Measurements from ENCODE around the gene PLSCR1.

- no peak for TF ChIP-seq POLR2A (IDR thresholded peaks at IDR 0.05; ENCODE audit: low read depth)
- no peak for TF ChIP-seq CTCF (IDR thresholded peaks at IDR 0.05)
- TF ChIP-seq POLR2AphosphoS5 (IDR thresholded peaks at IDR 0.05): no peak
Measured at GRCh38 chr3:146530609-146531008, 13.8 kb downstream of the PLSCR1 start.
